ENCODE measurements around the gene TMEM156. TPM values are rescaled to one million over a fixed set of nuclear protein-coding genes. Genes with fewer than 3 reads are reported as not detected.
A peak's percentile ranks its signal among the peaks of the same experiment; 100 is the strongest.

TMEM156 gene
- total and polyA plus RNA-seq, 10 of the 15 experiments (the other 5 are each of a cell fraction or from before 2014, with no cell fraction given) = 20.8 to 48.3 (median 32.7) TPM

- no peak for TF ChIP-seq SIX5 (IDR thresholded peaks at IDR 0.05; ENCODE audit: low read depth, low read length, severe bottlenecking)
- no peak for TF ChIP-seq MLLT1 (IDR thresholded peaks at IDR 0.05)
- TF ChIP-seq USF2 (IDR thresholded peaks at IDR 0.05; ENCODE audit: borderline replicate concordance, low read depth, low read length) = no peak
- no peak for TF ChIP-seq BMI1 (IDR thresholded peaks at IDR 0.05; ENCODE audit: borderline replicate concordance)
- TF ChIP-seq YY1 (IDR thresholded peaks at IDR 0.05; ENCODE audit: low read depth, low read length) = peak; percentile 38; the same call in 1 of the 2 replicates
- no peak for TF ChIP-seq DPF2 (IDR thresholded peaks at IDR 0.05)
- TF ChIP-seq REST (IDR thresholded peaks at IDR 0.05; ENCODE audit: low read depth, low read length) = no peak
- TF ChIP-seq MYC (IDR thresholded peaks at IDR 0.05; ENCODE audit: insufficient read depth, insufficient read length, insufficient replicate concordance, low read length, severe bottlenecking) = no peak
- no peak for TF ChIP-seq PBX3 (IDR thresholded peaks at IDR 0.05; ENCODE audit: insufficient replicate concordance, low read depth, low read length)
- TF ChIP-seq ZNF24 (IDR thresholded peaks at IDR 0.05) = no peak
- TF ChIP-seq PAX8 (IDR thresholded peaks at IDR 0.05) = no peak
- TF ChIP-seq, protein P1, sequence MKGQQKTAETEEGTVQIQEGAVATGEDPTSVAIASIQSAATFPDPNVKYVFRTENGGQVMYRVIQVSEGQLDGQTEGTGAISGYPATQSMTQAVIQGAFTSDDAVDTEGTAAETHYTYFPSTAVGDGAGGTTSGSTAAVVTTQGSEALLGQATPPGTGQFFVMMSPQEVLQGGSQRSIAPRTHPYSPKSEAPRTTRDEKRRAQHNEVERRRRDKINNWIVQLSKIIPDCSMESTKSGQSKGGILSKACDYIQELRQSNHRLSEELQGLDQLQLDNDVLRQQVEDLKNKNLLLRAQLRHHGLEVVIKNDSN (IDR thresholded peaks at IDR 0.05; ENCODE audit: borderline replicate concordance, extremely low read length, insufficient read depth, low read depth, low read length) = no peak
- no peak for TF ChIP-seq MYB (IDR thresholded peaks at IDR 0.05; ENCODE audit: borderline replicate concordance, low read depth, low read length)
- TF ChIP-seq, protein P2, sequence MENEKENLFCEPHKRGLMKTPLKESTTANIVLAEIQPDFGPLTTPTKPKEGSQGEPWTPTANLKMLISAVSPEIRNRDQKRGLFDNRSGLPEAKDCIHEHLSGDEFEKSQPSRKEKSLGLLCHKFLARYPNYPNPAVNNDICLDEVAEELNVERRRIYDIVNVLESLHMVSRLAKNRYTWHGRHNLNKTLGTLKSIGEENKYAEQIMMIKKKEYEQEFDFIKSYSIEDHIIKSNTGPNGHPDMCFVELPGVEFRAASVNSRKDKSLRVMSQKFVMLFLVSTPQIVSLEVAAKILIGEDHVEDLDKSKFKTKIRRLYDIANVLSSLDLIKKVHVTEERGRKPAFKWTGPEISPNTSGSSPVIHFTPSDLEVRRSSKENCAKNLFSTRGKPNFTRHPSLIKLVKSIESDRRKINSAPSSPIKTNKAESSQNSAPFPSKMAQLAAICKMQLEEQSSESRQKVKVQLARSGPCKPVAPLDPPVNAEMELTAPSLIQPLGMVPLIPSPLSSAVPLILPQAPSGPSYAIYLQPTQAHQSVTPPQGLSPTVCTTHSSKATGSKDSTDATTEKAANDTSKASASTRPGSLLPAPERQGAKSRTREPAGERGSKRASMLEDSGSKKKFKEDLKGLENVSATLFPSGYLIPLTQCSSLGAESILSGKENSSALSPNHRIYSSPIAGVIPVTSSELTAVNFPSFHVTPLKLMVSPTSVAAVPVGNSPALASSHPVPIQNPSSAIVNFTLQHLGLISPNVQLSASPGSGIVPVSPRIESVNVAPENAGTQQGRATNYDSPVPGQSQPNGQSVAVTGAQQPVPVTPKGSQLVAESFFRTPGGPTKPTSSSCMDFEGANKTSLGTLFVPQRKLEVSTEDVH (IDR thresholded peaks at IDR 0.05; ENCODE audit: low read depth, partially characterized antibody) = no peak
- no peak for TF ChIP-seq RELA (IDR thresholded peaks at IDR 0.05; ENCODE audit: borderline replicate concordance, partially characterized antibody)
Measured at GRCh38 chr4:38980903-38981676, 51.1 kb downstream of the TMEM156 start (continued).

Data from GM12878 (cell line).